D721Med (cell line): ENCODE measurements around the gene SH3BP4.
A peak's percentile ranks its signal among the peaks of the same experiment; 100 is the strongest.

Experiments used
- DNase-seq: peaks from one replicate; pipeline ENCODE4 v3.0.0; 2011; ENCODE audit warnings: low spot score; ENCODE audit not compliant: insufficient read length
- FAIRE-seq: peaks from 2 replicates; lab custom pipeline; 2011; peaks lifted over from hg19 to GRCh38; lab: Jason Lieb, UNC
- TF ChIP-seq, protein P1 (sequence below): IDR thresholded peaks from 2 replicates; pipeline ENCODE4 v1.5.1; 2012; ENCODE audit warnings: mild to moderate bottlenecking, control low read depth; ENCODE audit not compliant: insufficient read depth; ENCODE audit errors: missing control alignments

The SH3BP4 gene

GRCh38 chr2:235070063-235070706 is 118.4 kb downstream of the SH3BP4 start:
- TF ChIP-seq, protein P1, sequence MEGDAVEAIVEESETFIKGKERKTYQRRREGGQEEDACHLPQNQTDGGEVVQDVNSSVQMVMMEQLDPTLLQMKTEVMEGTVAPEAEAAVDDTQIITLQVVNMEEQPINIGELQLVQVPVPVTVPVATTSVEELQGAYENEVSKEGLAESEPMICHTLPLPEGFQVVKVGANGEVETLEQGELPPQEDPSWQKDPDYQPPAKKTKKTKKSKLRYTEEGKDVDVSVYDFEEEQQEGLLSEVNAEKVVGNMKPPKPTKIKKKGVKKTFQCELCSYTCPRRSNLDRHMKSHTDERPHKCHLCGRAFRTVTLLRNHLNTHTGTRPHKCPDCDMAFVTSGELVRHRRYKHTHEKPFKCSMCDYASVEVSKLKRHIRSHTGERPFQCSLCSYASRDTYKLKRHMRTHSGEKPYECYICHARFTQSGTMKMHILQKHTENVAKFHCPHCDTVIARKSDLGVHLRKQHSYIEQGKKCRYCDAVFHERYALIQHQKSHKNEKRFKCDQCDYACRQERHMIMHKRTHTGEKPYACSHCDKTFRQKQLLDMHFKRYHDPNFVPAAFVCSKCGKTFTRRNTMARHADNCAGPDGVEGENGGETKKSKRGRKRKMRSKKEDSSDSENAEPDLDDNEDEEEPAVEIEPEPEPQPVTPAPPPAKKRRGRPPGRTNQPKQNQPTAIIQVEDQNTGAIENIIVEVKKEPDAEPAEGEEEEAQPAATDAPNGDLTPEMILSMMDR: no peak
- FAIRE-seq (no peak), DNase-seq (no peak)

DNA sequence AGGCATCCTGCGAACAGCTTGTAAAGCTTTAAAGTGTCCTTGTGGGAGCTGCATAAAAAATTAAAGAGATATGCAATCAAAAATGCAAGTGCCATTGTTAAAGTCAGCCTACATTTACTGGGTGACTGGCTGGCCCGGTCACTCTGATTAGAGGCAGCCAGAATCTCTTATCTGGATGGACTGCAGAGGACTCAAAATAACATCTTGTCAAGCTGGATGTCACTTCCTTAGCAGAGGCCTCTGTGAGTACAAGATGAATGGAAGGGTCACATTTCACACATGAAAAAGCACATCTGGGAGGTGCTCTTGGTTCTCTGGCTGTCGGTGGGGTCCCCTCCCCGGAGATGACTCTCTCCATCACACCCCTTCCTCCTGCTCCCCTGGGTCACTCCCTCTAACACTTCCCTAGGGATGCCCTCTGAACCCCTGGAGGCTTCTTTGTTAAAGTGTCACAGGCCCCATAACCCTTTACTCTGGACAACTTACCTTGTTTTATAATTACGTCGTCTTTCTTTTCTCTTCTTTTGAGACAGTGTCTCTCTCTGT is 122.1 kb downstream of the SH3BP4 start:
- FAIRE-seq (no peak), DNase-seq (no peak)
- TF ChIP-seq, protein P1: no peak

GRCh38 chr2:235077046-235077445 is 125.2 kb downstream of the SH3BP4 start:
- TF ChIP-seq, protein P1: no peak
- DNase-seq (no peak), FAIRE-seq (no peak)

- no peak for FAIRE-seq
- TF ChIP-seq, protein P1: no peak
- no peak for DNase-seq
Measured at GRCh38 chr2:235078182-235078581, 126.4 kb downstream of the SH3BP4 start.

DNA sequence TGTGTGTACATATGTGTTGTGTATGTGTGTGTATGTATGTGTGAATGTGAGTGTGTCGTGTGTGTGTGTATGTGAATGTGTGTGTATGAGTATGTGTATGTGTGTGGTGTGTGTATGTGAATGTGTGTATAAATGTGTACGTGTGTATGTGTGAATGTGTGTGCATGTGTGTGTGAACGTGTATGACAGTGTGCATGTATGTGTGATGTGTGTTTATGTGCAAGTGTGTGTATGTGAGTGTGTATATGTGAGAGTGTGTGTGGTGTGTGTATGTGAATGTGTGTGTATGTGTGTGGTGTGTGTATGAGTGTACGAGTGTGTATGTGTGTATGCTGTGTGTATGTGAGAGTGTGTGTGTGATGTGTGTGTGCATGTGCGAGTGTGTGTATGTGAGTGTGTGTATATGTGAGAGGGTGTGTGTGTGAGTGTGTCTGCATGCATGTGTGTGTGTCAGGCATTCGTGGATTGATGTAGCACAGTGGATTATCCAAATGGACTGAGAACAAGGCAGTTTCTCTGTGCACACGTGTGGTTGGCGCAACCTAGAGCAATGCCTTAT is 127.2 kb downstream of the SH3BP4 start:
- TF ChIP-seq, protein P1: no peak
- DNase-seq (no peak), FAIRE-seq (peak; percentile 55)

GRCh38 chr2:235080101-235080500 is 128.3 kb downstream of the SH3BP4 start:
- DNase-seq (no peak), FAIRE-seq (no peak)
- TF ChIP-seq, protein P1: no peak

DNA sequence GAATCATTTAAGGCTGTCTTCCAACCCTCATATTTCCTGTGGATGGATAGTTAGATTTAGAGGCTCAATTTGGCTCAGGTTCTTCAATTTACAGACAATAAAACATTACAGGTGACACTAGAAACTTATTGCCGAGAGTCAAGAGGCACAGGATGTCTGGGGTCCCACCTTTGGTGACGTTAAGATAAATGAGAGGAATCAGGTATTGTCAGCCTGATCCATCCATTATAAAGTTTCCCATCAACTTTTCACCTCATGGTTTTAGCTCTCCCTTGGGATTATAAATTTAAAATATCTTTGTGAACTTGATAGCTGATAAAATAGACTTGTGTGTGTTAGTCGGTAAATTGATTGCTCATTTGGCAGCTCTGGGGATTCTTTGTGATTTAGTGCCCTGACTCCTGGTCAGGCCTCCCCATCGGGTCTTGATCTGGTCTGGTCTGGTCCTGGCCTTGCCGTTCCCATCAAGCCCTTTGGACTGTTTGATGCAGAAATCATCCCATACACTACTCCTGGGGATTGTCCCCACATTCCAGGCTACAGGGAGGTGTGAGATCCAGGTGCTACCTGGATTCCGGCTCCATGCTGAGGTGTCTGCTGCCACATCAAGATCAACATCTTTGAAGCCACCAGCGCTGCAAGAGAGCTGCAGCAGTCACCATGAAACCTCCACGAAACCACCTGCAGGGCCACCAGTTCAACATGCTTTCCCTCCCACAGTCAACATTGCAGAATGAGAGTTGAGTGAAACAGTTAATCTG is 130.9 kb downstream of the SH3BP4 start:
- TF ChIP-seq, protein P1: no peak
- FAIRE-seq (no peak), DNase-seq (no peak)
